HL-60 (cell line): ENCODE measurements around the gene HEPH.
A peak's percentile ranks its signal among the peaks of the same experiment; 100 is the strongest.
"Not testable (repeated sequence)": the region's sequence is repeated elsewhere in the genome, so short reads cannot be mapped to it uniquely, and the experiment has no call there.

Experiments used
- DNase-seq, 2 experiments: peaks; one replicate each; pipeline ENCODE4 v3.0.0-alpha.2; 2010 to 2020; ENCODE audit warnings: low read depth in 1 of 2, low spot score in 1 of 2
- H3K27ac ChIP-seq: fragments of 250-450 bp; sonication (Bioruptor Pico); replicated peaks from 2 replicates; pipeline ENCODE4 v1.5.1; 2020; ENCODE audit warnings: mild to moderate bottlenecking, moderate library complexity
- H3K27me3 ChIP-seq: fragments of 250-450 bp; sonication (Bioruptor Pico); 2 replicates; pipeline ENCODE4 v1.5.1; 2021; ENCODE audit warnings: mild to moderate bottlenecking, moderate library complexity; ENCODE audit not compliant: insufficient read depth, poor library complexity, severe bottlenecking
- H3K4me3 ChIP-seq: replicated peaks from 2 replicates; pipeline ENCODE4 v1.5.1; 2011; ENCODE audit warnings: mild to moderate bottlenecking, control low read depth, low read length; ENCODE audit not compliant: insufficient read depth
- CTCF ChIP-seq: IDR thresholded peaks from one replicate; pipeline ENCODE4 v1.5.1; 2011; ENCODE audit warnings: low read length, control low read depth, inconsistent platforms; ENCODE audit not compliant: insufficient read depth
- GABPA ChIP-seq: IDR thresholded peaks from 2 replicates; pipeline ENCODE4 v1.6.1; 2012; ENCODE audit warnings: low read depth
- POLR2AphosphoS5 ChIP-seq: IDR thresholded peaks from 2 replicates; pipeline ENCODE4 v1.6.1; 2012; ENCODE audit warnings: low read depth
- REST ChIP-seq: IDR thresholded peaks from 2 replicates; pipeline ENCODE4 v1.6.1; 2012; ENCODE audit warnings: low read depth; ENCODE audit not compliant: insufficient replicate concordance
- SPI1 ChIP-seq: IDR thresholded peaks from 2 replicates; pipeline ENCODE4 v1.6.1; 2012; ENCODE audit warnings: low read depth, mild to moderate bottlenecking, borderline replicate concordance

The HEPH gene

GRCh38 chrX:66130469-66130868 is 33.6 kb upstream of the HEPH start:
- no peak overlapping the region for H3K27ac ChIP-seq
- DNase-seq = no peak
- TF ChIP-seq GABPA (no peak), POLR2AphosphoS5 (no peak), CTCF (no peak), REST (no peak), SPI1 (no peak)
- H3K4me3 ChIP-seq = no peak overlapping the region
- no peaks in the 10 kb centered on the region for H3K27me3 ChIP-seq

- H3K27ac ChIP-seq, H3K4me3 ChIP-seq, H3K27me3 ChIP-seq, DNase-seq: not testable (repeated sequence)
These were observed 28.8 kb upstream of the HEPH start for GRCh38 chrX:66135284-66135683.

- no peak for TF ChIP-seq REST
- TF ChIP-seq SPI1 = no peak
- TF ChIP-seq CTCF = no peak
- TF ChIP-seq GABPA = no peak
- TF ChIP-seq POLR2AphosphoS5 = no peak
- Histone ChIP-seq H3K27me3 (no peaks in the 10 kb centered on the region), H3K4me3 (no peak overlapping the region), H3K27ac (no peak overlapping the region)
- DNase-seq = peak in 1 of 2 experiments; percentile 38
These were observed 21.7 kb upstream of the HEPH start for GRCh38 chrX:66142351-66142750.

- TF ChIP-seq CTCF = no peak
- TF ChIP-seq POLR2AphosphoS5 = no peak
- no peak for TF ChIP-seq REST
- no peak for TF ChIP-seq SPI1
- no peak for TF ChIP-seq GABPA
- DNase-seq = no peak
- Histone ChIP-seq H3K27ac (no peak overlapping the region), H3K27me3 (no peaks in the 10 kb centered on the region), H3K4me3 (no peak overlapping the region)
These were observed 19.8 kb upstream of the HEPH start for GRCh38 chrX:66144258-66144657.
